Neural cell (in vitro differentiated cells): Measurements from ENCODE around the gene ZNF552.

Experiments used
- EP300 ChIP-seq: fragments of 450-650 bp; conservative IDR thresholded peaks from 2 replicates; pipeline ENCODE4 v1.6.1; 2014; ENCODE audit warnings: antibody characterized with exemption, mild to moderate bottlenecking, moderate library complexity; ENCODE audit not compliant: poor library complexity, severe bottlenecking
- EZH2 ChIP-seq: fragments of 200-600, 300-800 bp; shearing (Covaris generic), sonication (generic); IDR thresholded peaks from 2 replicates; pipeline ENCODE4 v1.6.1; 2014; ENCODE audit warnings: antibody characterized with exemption, low read length, borderline replicate concordance, mild to moderate bottlenecking; ENCODE audit not compliant: insufficient read depth, poor library complexity, severe bottlenecking
- POLR2AphosphoS5 ChIP-seq: IDR thresholded peaks from 2 replicates; pipeline ENCODE4 v1.6.1; 2012
- SMC3 ChIP-seq: fragments of 450-650 bp; conservative IDR thresholded peaks from 2 replicates; pipeline ENCODE4 v1.6.1; 2014; ENCODE audit warnings: antibody characterized with exemption, mild to moderate bottlenecking, moderate library complexity; ENCODE audit not compliant: poor library complexity
- TF ChIP-seq, protein P1 (sequence below): fragments of 450-650 bp; IDR thresholded peaks from 2 replicates; pipeline ENCODE4 v1.5.1; 2014; ENCODE audit warnings: antibody characterized with exemption, mild to moderate bottlenecking, moderate library complexity; ENCODE audit not compliant: poor library complexity, severe bottlenecking

DNA sequence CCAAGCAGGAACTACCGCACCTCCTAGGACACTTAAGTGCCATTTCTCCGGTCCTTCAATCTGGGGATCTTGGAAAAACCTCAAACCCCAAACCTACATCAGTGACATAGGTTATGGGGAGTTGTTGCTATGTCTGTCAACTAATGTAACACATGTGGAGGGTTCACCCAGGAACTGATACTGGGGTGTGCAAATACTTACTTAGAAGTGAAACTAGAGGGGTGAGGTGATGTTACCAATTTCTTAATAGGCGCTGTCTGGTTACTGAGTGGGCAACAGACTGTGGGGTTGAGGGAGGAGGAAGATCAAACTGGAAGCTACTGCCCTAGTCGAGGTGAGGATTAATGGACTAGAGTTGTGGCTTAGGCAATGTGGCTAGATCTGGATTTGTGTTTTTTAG lies 43.3 kb downstream of the ZNF552 start:
- TF ChIP-seq, protein P1, sequence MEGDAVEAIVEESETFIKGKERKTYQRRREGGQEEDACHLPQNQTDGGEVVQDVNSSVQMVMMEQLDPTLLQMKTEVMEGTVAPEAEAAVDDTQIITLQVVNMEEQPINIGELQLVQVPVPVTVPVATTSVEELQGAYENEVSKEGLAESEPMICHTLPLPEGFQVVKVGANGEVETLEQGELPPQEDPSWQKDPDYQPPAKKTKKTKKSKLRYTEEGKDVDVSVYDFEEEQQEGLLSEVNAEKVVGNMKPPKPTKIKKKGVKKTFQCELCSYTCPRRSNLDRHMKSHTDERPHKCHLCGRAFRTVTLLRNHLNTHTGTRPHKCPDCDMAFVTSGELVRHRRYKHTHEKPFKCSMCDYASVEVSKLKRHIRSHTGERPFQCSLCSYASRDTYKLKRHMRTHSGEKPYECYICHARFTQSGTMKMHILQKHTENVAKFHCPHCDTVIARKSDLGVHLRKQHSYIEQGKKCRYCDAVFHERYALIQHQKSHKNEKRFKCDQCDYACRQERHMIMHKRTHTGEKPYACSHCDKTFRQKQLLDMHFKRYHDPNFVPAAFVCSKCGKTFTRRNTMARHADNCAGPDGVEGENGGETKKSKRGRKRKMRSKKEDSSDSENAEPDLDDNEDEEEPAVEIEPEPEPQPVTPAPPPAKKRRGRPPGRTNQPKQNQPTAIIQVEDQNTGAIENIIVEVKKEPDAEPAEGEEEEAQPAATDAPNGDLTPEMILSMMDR: no peak
- TF ChIP-seq POLR2AphosphoS5 (no peak), SMC3 (no peak), EP300 (no peak), EZH2 (no peak)
